Astrocyte (in vitro differentiated cells and primary cell): ENCODE results near the gene NOSTRIN. TPM values are rescaled to one million over a fixed set of nuclear protein-coding genes. Genes with fewer than 3 reads are reported as not detected.

Experiments used
- DNase-seq: peaks from one replicate; pipeline ENCODE4 v3.0.0-alpha.2; 2010; ENCODE audit warnings: low read depth
- FAIRE-seq: peaks from 2 replicates; lab custom pipeline; 2011; peaks lifted over from hg19 to GRCh38; lab: Jason Lieb, UNC
- H2AFZ ChIP-seq: 2 replicates; pipeline ENCODE4 v1.6.0; 2012; ENCODE audit warnings: low read depth, low read length, inconsistent platforms
- H3K27ac ChIP-seq: 2 replicates; pipeline ENCODE4 v1.5.1; 2011; ENCODE audit warnings: low read depth, low read length, inconsistent platforms
- H3K27me3 ChIP-seq: 2 replicates; pipeline ENCODE4 v1.6.0; 2011; ENCODE audit warnings: low read length, inconsistent platforms; ENCODE audit not compliant: insufficient read depth
- H3K36me3 ChIP-seq: 2 replicates; pipeline ENCODE4 v1.5.1; 2011; ENCODE audit warnings: low read length, inconsistent platforms; ENCODE audit not compliant: insufficient read depth
- H3K4me1 ChIP-seq: 2 replicates; pipeline ENCODE4 v1.5.1; 2011; ENCODE audit warnings: low read length, inconsistent platforms; ENCODE audit not compliant: insufficient read depth
- H3K4me2 ChIP-seq: 2 replicates; pipeline ENCODE4 v1.6.0; 2012; ENCODE audit warnings: low read length, inconsistent platforms
- H3K4me3 ChIP-seq: 2 replicates; pipeline ENCODE4 v1.5.1; 2011; ENCODE audit warnings: low read depth, mild to moderate bottlenecking, low read length, inconsistent platforms; ENCODE audit not compliant: insufficient read depth
- H3K79me2 ChIP-seq: 2 replicates; pipeline ENCODE4 v1.6.0; 2012; ENCODE audit warnings: mild to moderate bottlenecking, low read length, inconsistent platforms; ENCODE audit not compliant: insufficient read depth
- H3K9ac ChIP-seq: 2 replicates; pipeline ENCODE4 v1.6.0; 2012; ENCODE audit warnings: mild to moderate bottlenecking, low read length, inconsistent platforms
- H3K9me3 ChIP-seq: 2 replicates; pipeline ENCODE4 v1.5.1; 2012; ENCODE audit warnings: low read depth, mild to moderate bottlenecking, low read length, inconsistent platforms; ENCODE audit not compliant: insufficient read depth
- H4K20me1 ChIP-seq: 2 replicates; pipeline ENCODE4 v1.6.0; 2012; ENCODE audit warnings: low read length, inconsistent platforms; ENCODE audit not compliant: insufficient read depth
- H3K27ac Mint-ChIP-seq: one replicate; pipeline ENCODE4 v1.8.0; 2021; ENCODE audit warnings: mild to moderate bottlenecking, mixed read lengths; ENCODE audit not compliant: unreplicated experiment
- H3K27me3 Mint-ChIP-seq: one replicate; pipeline ENCODE4 v1.8.0; 2021; ENCODE audit warnings: low read depth, mixed read lengths; ENCODE audit not compliant: unreplicated experiment
- H3K36me3 Mint-ChIP-seq: one replicate; pipeline ENCODE4 v1.8.0; 2021; ENCODE audit warnings: low read depth, mixed read lengths; ENCODE audit not compliant: unreplicated experiment
- H3K4me1 Mint-ChIP-seq: one replicate; pipeline ENCODE4 v1.8.0; 2021; ENCODE audit warnings: low read depth, mixed read lengths; ENCODE audit not compliant: unreplicated experiment
- H3K4me3 Mint-ChIP-seq: one replicate; pipeline ENCODE4 v1.8.0; 2021; ENCODE audit warnings: mild to moderate bottlenecking, moderate library complexity, mixed read lengths; ENCODE audit not compliant: unreplicated experiment
- H3K9me3 Mint-ChIP-seq: one replicate; pipeline ENCODE4 v1.8.0; 2021; ENCODE audit warnings: mild to moderate bottlenecking, mixed read lengths; ENCODE audit not compliant: unreplicated experiment
- EZH2 ChIP-seq: IDR thresholded peaks from 2 replicates; pipeline ENCODE4 v1.6.1; 2012; ENCODE audit warnings: mild to moderate bottlenecking, low read length, inconsistent platforms; ENCODE audit not compliant: insufficient read depth
- total RNA-seq: library from RNA; stranded (reverse); gene quantifications from 2 replicates; pipeline ENCODE4 v1.2.1, GENCODE V29; 2021
- TF ChIP-seq, protein P1 (sequence below): IDR thresholded peaks from 2 replicates; pipeline ENCODE4 v1.5.1; 2011; ENCODE audit warnings: low read depth, mild to moderate bottlenecking, inconsistent platforms, low read length, moderate library complexity; ENCODE audit not compliant: insufficient read depth

The NOSTRIN gene
- total RNA-seq, 1 donor from 2014 or later, result not detected

DNA sequence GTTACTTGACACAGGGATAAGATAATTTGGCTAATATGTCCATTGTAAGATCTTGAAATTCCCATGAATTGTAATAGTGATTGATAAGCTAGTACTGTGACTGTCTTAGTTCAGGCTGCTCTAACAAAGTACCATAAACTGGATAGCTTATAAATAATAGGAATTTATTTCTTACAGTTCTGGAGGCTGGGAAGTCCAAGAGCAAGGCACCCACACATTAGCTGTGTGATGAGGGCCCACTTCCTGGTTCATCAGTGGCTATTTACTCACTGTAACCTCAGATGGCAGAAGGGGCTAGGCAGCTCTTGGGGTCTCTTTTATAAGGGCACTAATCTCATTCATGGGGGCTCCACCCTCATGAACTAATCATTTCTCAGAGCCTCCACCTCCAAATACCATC, 28.5 kb downstream of the NOSTRIN start:
- Mint-ChIP-seq H3K4me3 (no peak overlapping the region), H3K36me3 (peaks cover 2% of the 10 kb centered on the region), H3K4me1 (no peaks in the 10 kb centered on the region), H3K27me3 (peaks cover 2% of the 10 kb centered on the region), H3K9me3 (peaks cover 4% of the 10 kb centered on the region), H3K27ac (no peak overlapping the region)
- Histone ChIP-seq H3K36me3 (no peaks in the 10 kb centered on the region), H3K27me3 (no peaks in the 10 kb centered on the region), H3K4me2 (no peak overlapping the region), H3K9ac (no peak overlapping the region), H3K4me1 (no peaks in the 10 kb centered on the region), H3K9me3 (no peaks in the 10 kb centered on the region), H3K4me3 (no peak overlapping the region), H2AFZ (no peak overlapping the region), H3K79me2 (no peaks in the 10 kb centered on the region), H3K27ac (no peak overlapping the region), H4K20me1 (no peaks in the 10 kb centered on the region)
- FAIRE-seq (no peak), DNase-seq (no peak)
- no peak for TF ChIP-seq EZH2
- TF ChIP-seq, protein P1, sequence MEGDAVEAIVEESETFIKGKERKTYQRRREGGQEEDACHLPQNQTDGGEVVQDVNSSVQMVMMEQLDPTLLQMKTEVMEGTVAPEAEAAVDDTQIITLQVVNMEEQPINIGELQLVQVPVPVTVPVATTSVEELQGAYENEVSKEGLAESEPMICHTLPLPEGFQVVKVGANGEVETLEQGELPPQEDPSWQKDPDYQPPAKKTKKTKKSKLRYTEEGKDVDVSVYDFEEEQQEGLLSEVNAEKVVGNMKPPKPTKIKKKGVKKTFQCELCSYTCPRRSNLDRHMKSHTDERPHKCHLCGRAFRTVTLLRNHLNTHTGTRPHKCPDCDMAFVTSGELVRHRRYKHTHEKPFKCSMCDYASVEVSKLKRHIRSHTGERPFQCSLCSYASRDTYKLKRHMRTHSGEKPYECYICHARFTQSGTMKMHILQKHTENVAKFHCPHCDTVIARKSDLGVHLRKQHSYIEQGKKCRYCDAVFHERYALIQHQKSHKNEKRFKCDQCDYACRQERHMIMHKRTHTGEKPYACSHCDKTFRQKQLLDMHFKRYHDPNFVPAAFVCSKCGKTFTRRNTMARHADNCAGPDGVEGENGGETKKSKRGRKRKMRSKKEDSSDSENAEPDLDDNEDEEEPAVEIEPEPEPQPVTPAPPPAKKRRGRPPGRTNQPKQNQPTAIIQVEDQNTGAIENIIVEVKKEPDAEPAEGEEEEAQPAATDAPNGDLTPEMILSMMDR, result no peak

DNA sequence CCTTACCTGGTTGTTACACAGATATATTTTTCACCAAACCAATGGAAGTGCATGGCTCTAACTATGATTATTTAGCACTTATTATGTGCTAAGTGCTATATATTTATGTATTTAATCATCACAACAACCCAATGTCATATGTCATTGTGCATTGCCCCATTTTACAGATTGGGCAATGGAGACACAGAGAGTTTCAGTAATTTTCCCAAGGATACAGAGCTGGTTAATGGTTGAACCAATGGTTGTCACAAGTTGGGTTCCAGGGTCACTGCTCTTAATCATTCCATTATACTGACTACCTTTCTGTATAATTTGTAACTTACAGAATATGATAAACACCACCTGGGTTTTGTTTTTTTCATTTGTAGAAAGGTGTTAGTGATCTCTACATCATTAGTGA, 29.2 kb downstream of the NOSTRIN start:
- Histone ChIP-seq H4K20me1 (no peaks in the 10 kb centered on the region), H3K36me3 (no peaks in the 10 kb centered on the region), H2AFZ (no peak overlapping the region), H3K4me2 (no peak overlapping the region), H3K9me3 (no peaks in the 10 kb centered on the region), H3K27me3 (no peaks in the 10 kb centered on the region), H3K4me3 (no peak overlapping the region), H3K79me2 (no peaks in the 10 kb centered on the region), H3K27ac (no peak overlapping the region), H3K4me1 (no peaks in the 10 kb centered on the region), H3K9ac (no peak overlapping the region)
- Mint-ChIP-seq H3K9me3 (peaks cover 4% of the 10 kb centered on the region), H3K27ac (no peak overlapping the region), H3K36me3 (peaks cover 2% of the 10 kb centered on the region), H3K27me3 (peaks cover 3% of the 10 kb centered on the region), H3K4me3 (no peak overlapping the region), H3K4me1 (no peaks in the 10 kb centered on the region)
- FAIRE-seq (no peak), DNase-seq (no peak)
- no peak for TF ChIP-seq EZH2
- TF ChIP-seq, protein P1, result no peak

DNA sequence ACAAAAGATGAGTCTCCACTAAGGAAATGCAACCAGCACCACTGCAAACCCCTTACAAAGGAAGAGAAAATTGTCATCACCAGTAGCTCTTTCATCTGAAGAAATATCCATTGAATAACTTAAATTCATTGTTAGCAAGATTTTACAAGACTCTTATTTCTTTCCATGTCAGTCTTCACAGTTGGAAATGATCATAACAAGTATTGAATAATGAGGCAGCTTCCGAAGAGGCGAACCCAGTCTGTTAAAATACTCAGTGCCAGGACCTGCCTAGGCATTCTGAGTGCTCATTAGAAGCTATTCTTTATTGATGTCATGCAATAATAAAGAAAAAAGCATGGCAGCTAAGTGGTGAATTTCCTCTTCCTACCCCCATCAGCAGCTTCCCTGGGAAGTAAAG, 33.5 kb downstream of the NOSTRIN start:
- H3K4me3 ChIP-seq, result no peak overlapping the region

More for the DNA sequence above, 33.5 kb downstream of the NOSTRIN start:
- no peaks in the 10 kb centered on the region for H3K9me3 ChIP-seq
- peaks cover 4% of the 10 kb centered on the region for H3K27me3 Mint-ChIP-seq
- TF ChIP-seq EZH2, result no peak
- TF ChIP-seq, protein P1, result no peak
- H3K4me1 Mint-ChIP-seq, result no peaks in the 10 kb centered on the region
- H4K20me1 ChIP-seq, result no peaks in the 10 kb centered on the region
- H3K36me3 Mint-ChIP-seq, result no peaks in the 10 kb centered on the region
- H3K9ac ChIP-seq, result no peak overlapping the region
- no peak overlapping the region for H2AFZ ChIP-seq
- H3K4me3 Mint-ChIP-seq, result no peak overlapping the region
- H3K4me2 ChIP-seq, result no peak overlapping the region
- H3K9me3 Mint-ChIP-seq, result peaks cover 2% of the 10 kb centered on the region
- no peaks in the 10 kb centered on the region for H3K36me3 ChIP-seq
- no peak for FAIRE-seq
- no peaks in the 10 kb centered on the region for H3K79me2 ChIP-seq
- no peaks in the 10 kb centered on the region for H3K27me3 ChIP-seq
- no peak for DNase-seq
- no peaks in the 10 kb centered on the region for H3K4me1 ChIP-seq
- no peak overlapping the region for H3K27ac Mint-ChIP-seq
- H3K27ac ChIP-seq, result no peak overlapping the region
